ENCODE data around the gene MPEG1. TPM values are rescaled to one million over a fixed set of nuclear protein-coding genes. Genes with fewer than 3 reads are reported as not detected.

MPEG1 gene
- total RNA-seq, 1 donor: 1.9 TPM

- no peak for DNase-seq (ENCODE audit: low read depth in 2 of 3, low spot score in 2 of 3)
Measured at GRCh38 chr11:59191890-59192289, 20.8 kb downstream of the MPEG1 start.

GRCh38 chr11:59191095-59191494 lies 21.6 kb downstream of the MPEG1 start:
- no peak for DNase-seq (ENCODE audit: low read depth in 2 of 3, low spot score in 2 of 3)

- DNase-seq (ENCODE audit: low read depth in 2 of 3, low spot score in 2 of 3): no peak
Measured at GRCh38 chr11:59189986-59190385, 22.7 kb downstream of the MPEG1 start.

- no peak for DNase-seq (ENCODE audit: low read depth in 2 of 3, low spot score in 2 of 3)
Measured at GRCh38 chr11:59188954-59189353, 23.8 kb downstream of the MPEG1 start.

GRCh38 chr11:59187587-59187986 lies 25.1 kb downstream of the MPEG1 start:
- no peak for DNase-seq (ENCODE audit: low read depth in 2 of 3, low spot score in 2 of 3)

- DNase-seq (ENCODE audit: low read depth in 2 of 3, low spot score in 2 of 3): no peak
Measured at GRCh38 chr11:59187035-59187434, 25.7 kb downstream of the MPEG1 start.

GRCh38 chr11:59186130-59186594 lies 26.6 kb downstream of the MPEG1 start:
- DNase-seq (ENCODE audit: low read depth in 2 of 3, low spot score in 2 of 3): peak in 1 of 3 donors; percentile 36

- no peak for DNase-seq (ENCODE audit: low read depth in 2 of 3, low spot score in 2 of 3)
Measured at GRCh38 chr11:59185386-59185945, 27.3 kb downstream of the MPEG1 start.

GRCh38 chr11:59184691-59185339 lies 27.9 kb downstream of the MPEG1 start:
- DNase-seq (ENCODE audit: low read depth in 2 of 3, low spot score in 2 of 3): no peak

- no peak for DNase-seq (ENCODE audit: low read depth in 2 of 3, low spot score in 2 of 3)
Measured at GRCh38 chr11:59183771-59184170, 29.0 kb downstream of the MPEG1 start.

GRCh38 chr11:59182457-59183151 lies 30.1 kb downstream of the MPEG1 start:
- no peak for DNase-seq (ENCODE audit: low read depth in 2 of 3, low spot score in 2 of 3)

- no peak for DNase-seq (ENCODE audit: low read depth in 2 of 3, low spot score in 2 of 3)
Measured at GRCh38 chr11:59181746-59182456, 30.8 kb downstream of the MPEG1 start.

- no peak for DNase-seq (ENCODE audit: low read depth in 2 of 3, low spot score in 2 of 3)
Measured at GRCh38 chr11:59180907-59181306, 31.8 kb downstream of the MPEG1 start.

GRCh38 chr11:59180168-59180776 lies 32.5 kb downstream of the MPEG1 start:
- DNase-seq (ENCODE audit: low read depth in 2 of 3, low spot score in 2 of 3): no peak

GRCh38 chr11:59179121-59179520 lies 33.6 kb downstream of the MPEG1 start:
- no peak for DNase-seq (ENCODE audit: low read depth in 2 of 3, low spot score in 2 of 3)

GRCh38 chr11:59178402-59178801 lies 34.3 kb downstream of the MPEG1 start:
- no peak for DNase-seq (ENCODE audit: low read depth in 2 of 3, low spot score in 2 of 3)

- DNase-seq (ENCODE audit: low read depth in 2 of 3, low spot score in 2 of 3): no peak
Measured at GRCh38 chr11:59176330-59176729, 36.4 kb downstream of the MPEG1 start.

GRCh38 chr11:59175091-59175501 lies 37.6 kb downstream of the MPEG1 start:
- no peak for DNase-seq (ENCODE audit: low read depth in 2 of 3, low spot score in 2 of 3)

GRCh38 chr11:59174664-59175033 lies 38.1 kb downstream of the MPEG1 start:
- no peak for DNase-seq (ENCODE audit: low read depth in 2 of 3, low spot score in 2 of 3)

- no peak for DNase-seq (ENCODE audit: low read depth in 2 of 3, low spot score in 2 of 3)
Measured at GRCh38 chr11:59173964-59174663, 38.6 kb downstream of the MPEG1 start.
